AG20443 (cell line): ENCODE measurements around the gene BRD4.
"Not testable (repeated sequence)": the region's sequence is repeated elsewhere in the genome, so short reads cannot be mapped to it uniquely, and the experiment has no call there.

Source experiments
- DNase-seq: peaks from one replicate; pipeline ENCODE4 v3.0.0; 2012; ENCODE audit warnings: low spot score, mixed read lengths

The BRD4 gene

DNA sequence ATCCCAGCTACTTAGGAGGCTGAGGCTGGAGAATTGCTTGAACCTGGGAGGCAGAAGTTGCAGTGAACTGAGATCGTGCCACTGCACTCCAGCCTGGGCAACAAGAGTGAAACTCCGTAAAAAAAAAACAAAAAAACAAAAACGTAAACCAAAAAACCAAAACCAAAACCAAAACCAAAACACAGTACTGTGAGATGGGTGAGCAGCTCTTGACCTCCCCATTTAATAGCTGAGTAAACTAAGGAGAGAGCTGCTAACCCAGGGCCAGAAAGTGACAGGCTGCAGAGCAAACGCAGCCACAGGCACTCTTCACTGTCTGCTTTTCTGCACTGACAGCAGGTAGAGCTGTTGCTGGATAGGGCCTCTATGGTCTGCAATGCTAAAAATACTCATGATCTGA is 27.7 kb upstream of the BRD4 start:
- DNase-seq, result not testable (repeated sequence)

DNA sequence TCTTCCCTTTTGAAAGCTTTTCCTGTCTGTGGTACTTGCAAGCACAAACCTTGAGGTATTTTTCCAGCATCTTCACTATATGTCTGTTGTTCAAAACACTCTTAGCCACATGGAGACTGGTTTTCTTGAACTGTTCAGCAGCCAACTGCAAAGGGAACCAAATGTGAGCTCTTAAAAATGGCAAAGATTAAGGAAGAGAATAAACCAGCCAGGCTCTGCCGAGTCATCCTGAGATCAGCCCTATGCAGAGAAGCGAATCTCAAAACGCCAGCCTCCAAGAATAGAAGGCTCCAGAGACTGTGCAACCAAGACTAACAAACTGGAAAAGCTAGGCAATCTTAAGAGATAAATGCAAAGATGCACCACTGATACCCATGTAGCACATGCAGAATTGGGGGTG is 26.6 kb upstream of the BRD4 start:
- no peak for DNase-seq

DNA sequence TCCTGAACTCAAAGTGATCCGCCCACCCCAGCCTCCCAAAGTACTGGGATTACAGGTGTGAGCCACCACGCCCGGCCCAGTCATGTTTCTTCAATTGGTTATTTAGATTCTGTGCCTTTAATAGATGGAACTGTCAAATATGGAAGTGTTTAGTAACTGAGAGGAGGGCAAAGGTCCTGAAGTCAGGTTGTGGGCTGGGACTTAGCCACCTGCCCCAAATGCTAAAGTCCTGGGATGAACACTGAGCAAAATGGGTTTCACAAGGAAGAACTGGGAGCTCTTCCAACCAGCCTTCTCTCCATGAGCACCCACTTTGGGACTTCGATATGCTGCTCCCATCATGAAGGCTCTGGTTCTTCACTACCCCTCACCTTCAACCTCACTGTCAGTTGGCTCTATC is 25.6 kb upstream of the BRD4 start:
- DNase-seq, result no peak

DNA sequence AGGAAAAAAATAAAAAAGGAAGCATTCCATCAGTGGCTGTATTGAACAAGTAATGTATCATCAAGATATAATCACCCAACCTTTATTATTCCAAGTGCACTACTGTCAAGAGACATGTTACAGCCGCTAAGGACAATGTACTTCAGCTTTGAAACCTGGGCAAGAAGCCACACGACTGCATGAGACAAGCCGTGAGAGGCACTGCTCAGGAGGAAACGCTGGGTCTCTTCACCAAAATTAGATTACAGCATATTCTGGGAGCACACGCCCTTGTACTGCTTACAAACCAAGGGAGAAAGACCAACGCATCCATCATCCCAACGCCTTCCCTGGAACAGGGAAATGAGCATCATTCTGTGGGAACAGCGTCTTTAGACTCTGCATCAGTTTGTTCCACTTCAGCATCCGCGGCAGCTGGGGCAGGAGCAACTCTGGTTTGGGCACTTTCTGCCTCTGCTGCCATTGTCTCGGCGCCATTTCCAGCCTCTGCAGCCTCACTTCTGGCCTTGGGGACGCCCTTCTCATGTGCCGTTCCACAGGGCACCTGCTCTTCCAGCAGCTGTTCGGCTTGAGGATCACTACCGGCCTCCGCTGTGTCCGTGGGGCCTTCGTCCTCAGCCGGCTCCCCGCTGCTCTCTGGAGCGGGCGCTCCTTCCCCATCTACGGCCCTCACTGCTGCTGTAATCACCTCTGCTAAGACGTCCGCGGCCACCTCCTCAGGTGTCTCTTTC is 22.4 kb upstream of the BRD4 start:
- no peak for DNase-seq

DNA sequence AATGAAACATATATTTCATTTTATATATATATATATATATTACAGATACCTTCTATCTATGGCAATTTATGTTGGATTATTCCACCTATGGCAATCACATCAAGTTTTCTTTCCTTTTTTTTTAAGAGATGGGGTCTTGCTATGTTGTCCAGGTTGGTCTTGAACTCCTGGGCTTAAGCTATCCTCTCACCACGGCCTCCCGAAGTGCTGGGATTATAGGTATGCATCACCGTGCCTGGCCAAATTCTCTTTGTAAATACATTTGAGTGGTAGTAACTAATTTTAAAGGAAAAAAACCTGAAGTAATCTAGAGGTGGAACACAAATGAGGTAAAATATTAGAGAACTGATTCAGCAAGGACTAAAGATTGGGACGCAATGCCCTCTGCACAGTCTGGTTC is 21.6 kb upstream of the BRD4 start:
- no peak for DNase-seq

DNA sequence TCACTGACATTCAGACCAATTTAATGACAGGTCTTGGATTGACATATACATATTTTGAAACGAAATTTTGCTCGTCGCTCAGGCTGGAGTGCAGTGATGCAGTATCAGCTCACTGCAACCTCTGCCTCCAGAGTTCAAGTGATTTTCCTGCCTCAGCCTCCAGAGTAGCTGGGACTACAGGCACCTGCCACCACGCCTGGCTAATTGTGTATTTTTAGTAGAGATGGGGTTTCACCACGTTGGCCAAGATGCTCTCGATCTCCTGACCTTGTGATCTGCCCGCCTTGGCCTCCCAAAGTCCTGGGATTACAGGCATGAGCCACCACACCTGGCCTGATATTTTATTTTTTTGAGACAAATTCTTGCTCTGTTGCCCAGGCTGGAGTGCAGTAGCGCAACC is 20.2 kb upstream of the BRD4 start:
- not testable (repeated sequence) for DNase-seq

DNA sequence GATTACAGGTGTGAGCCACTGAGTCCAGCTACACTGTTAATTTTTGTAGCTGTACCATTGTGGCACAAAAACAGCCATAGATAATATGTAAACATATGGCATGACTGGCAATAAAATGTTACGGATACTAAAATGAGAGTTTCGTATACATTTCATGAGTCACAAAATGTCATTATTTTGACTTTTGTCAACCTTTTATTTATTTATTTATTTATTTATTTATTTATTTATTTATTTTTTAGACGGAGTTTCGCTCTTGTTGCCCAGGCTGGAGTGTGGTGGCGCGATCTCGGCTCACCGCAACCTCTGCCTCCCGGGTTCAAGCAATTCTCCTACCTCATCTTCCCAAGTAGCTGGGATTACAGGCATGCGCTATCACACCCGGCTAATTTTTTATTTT is 9.0 kb upstream of the BRD4 start:
- not testable (repeated sequence) for DNase-seq

DNA sequence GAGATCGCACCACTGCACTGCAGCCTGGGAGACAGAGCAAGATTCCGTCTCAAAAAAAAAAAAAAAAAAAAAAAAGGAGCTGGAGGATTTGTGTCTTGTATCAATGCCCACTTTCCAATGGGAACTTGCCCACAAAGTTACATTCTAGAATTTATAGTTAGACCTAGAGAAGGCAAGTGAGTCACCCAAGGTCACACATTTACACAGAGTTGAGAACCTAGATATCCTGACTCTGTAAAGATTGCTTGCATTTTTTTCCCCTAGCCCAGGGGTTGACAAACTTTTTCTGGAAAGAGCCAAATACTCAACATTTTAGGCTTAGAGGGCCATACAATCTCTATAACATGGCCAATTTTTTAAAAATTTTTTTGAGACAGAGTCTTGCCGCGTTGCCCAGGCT is 7.7 kb upstream of the BRD4 start:
- no peak for DNase-seq

DNA sequence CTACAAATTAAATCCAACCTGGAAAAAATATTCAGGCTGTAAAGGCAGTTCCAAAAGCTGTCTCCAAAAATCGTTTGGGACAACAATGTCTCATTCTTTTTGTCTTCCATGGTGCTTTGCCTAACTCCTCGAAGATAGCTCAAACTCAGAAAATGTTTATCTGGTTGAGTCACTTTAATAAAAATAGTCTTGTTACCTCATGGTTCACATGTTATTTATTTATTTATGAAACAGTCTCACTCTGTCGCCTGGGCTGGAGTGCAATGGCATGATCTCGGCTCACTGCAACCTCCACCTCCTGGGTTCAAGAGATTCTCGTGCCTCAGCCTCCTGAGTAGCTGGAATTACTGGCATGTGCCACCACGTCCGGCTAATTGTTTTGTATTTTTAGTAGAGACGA is 4.9 kb upstream of the BRD4 start:
- DNase-seq, result peak; percentile 67

DNA sequence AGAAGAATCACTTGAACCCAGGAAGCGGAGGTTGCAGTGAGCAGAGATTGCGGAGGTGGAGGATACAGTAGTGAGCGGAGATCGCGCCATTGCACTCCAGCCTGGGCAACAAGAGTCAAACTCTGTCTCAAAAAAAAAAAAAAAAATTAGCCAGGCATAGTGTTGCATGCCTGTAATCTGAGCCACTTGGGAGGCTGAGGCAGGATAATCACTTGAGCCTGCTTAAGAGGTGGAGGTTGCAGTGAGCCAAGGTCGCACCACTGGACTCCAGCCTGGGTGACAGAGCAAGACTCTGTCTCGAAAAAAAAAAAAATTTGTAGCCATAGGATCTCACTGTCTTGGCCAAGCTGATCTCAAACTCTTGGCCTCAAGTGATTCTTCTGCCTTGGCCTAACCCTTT is 3.7 kb upstream of the BRD4 start:
- not testable (repeated sequence) for DNase-seq

DNA sequence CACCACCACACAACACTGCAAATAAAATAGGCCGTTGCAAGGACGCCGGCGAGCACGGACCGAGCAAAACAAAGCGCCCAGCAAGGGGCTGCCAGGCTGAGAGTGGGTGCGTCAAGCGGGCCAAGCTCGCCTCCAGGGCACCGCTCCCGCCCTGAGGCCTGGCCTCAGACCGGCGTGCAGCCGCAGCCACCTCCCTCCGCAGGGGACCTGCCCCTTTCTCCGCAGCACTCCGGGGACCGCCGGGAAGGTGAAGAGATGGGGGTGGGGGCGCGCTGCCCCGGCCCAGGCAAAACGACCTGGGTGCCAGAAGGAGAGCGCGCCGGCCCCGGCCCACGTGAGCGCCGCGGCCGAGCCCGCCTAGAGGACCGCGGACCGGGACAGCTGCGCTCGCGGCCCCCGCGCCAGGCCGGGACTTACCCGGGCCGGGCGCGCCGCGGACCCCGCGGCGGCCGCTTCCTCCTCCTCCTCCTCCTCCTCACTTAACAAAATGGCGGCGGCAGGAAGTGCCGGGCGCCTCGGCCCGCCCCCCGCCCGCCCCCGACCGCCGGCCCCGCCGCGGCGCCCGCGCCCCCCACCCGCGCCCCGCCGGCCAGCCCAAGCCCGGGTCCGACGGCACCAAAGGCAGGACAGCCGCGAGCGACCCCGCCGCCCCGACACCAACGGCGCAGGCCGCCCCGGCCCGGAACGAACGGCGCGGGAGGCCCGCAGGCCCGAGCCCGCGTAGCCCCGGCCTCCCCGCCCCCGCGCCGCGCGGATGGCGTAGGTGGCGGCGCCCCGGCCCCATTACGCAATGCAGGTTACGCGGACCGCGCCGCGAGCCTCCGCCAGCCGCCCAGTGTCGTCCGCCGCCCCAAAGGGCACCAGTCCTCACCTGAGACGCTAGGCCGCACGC is 674 bp downstream of the BRD4 start:
- peak; percentile 75 for DNase-seq

DNA sequence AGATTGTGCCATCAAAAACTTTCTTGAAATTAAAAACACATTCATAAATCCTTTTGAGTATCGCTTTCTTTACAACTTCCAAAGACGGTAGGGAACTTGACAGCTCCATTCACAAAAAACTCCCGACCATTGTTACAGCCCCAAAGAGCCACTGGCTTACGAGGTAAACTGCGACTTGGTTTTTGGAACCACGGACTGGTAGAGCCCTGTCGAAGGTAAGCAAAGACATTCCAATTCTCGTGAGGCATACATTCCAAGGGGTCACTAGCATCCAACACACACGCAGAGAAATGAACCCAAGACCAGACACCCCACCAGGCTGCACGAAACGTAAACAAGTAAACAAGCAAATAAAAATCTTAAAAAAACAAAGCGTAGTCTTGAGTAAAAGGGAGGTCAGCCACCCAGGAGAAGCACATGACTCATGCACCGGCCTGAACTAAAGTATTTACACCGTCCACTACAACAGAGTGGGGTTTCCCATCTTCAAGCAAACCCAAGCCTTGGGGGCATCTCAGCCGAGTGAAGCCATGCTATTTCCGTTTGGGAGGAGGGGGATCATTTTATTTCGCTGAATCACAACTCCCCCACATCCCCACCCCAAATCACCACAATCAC is 1.4 kb downstream of the BRD4 start:
- peak; percentile 72 for DNase-seq

DNA sequence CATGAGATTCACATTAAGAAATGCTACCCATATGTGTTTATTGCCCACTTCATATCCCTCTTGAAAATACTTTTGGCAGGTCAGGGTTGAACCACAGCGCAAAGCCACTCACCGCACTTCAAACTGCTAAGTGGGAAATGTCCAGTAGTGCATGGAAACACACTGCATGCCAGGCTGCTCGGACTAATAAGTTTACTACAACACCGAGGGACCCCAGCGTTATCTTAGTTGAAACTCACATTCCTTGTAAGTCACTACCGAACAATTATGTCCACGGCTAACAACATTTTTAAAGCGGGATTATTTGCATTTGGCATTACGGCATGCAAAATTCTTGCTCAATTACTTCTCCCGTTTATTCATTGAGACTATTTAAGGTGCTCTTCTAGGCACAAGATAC is 4.0 kb downstream of the BRD4 start:
- DNase-seq, result no peak

DNA sequence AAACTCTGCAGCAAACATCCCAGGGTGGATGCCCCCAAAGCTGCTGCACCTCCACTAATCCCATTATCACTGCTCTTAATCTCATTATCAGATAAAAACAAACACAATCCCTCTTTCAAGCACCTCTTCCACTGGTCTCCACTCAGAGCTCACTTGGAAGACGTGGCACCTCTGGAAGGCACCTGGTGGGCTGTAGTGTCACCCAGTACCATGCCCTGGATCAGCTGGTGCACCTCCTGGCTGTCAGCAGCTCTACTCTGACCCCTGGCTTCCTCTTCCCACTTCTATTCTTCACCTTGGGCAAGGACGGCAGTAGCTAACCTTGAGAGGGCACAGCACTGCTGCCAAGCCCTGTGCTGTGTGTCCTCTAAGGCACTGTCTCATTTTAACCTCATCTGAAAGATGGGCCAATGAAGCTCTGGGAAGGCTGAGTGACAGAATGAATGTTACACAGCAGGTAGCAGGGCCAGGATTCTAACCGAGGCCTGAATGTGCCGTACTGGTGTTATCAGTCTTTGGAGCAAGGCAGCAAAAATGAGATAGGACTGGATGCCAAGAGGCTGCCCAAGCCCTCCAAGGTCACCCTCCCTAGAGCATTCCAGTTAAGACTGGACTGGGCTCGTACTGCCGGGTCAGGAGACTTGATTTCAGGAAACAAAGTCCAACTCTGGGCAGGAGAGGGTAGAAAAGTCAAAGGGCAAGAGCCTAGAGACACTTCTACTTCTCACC is 7.4 kb downstream of the BRD4 start:
- DNase-seq, result no peak

DNA sequence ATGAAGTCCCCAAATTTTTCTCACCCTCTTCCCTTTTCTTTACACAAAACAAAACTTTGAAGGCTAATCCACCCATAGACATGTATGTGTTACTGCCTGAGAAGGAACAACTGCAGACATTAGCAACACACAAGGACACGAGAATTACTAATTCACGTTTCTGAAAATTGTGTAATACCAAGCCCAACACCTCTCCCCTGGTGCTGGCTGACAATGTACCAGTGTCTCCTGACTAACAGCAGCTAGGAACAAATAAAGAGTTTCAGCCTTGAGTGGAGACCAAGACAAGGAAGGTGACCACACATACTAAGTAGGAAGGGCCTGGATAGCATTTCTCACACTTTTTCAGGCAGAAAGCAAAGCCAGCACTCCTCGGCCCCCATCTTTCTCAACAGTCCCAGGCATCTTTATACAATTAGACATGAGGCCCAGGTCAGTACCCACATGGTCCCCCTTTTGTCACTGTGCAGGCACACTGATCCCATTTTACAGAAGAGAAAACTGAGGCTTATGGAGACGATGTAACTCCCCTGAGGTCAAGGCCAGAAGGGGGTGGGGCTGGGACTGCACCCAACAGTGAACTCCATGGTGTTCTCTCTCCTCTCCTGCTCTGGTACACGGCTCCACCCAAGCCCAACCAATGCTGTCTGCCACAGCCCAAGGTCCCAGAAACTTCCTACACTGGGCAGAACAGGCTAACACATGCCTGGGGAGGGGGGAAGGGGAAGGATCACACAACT is 8.7 kb downstream of the BRD4 start:
- peak; percentile 57 for DNase-seq

DNA sequence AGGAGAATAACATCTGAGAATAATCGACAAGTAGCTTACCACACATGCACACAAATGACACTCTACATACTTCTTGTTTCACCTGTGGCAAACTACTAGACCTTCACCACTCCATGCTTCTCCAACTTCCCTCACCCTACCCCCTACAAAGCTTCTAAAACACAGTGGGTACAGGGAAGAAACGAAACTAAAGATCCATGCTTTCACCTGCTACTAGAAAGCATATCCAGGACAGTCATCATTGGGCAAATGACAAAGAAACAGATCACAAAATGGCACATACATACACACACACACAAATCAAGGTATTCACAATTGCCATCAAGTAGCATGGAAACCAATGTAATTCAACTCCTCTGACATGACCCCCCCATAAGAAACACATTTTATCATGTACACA is 10.6 kb downstream of the BRD4 start:
- no peak for DNase-seq

DNA sequence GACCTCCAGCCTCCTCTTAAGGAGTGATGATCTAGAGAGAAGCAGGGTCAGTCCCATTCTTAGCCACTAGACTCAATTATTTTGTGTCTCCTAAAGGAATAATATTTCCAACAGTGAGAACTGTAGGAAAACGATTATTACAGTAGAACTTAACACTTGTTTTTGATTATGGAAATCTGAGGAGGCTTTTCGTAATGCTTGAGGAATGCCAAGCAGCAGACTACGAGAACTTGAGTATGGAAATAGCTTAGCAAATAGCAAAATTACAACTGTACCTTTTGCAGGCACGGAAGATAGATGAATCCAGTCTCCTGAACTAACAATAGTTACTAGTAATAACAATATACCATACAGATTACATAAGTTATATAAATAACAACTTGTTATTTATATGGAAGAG is 12.2 kb downstream of the BRD4 start:
- DNase-seq, result peak; percentile 73

DNA sequence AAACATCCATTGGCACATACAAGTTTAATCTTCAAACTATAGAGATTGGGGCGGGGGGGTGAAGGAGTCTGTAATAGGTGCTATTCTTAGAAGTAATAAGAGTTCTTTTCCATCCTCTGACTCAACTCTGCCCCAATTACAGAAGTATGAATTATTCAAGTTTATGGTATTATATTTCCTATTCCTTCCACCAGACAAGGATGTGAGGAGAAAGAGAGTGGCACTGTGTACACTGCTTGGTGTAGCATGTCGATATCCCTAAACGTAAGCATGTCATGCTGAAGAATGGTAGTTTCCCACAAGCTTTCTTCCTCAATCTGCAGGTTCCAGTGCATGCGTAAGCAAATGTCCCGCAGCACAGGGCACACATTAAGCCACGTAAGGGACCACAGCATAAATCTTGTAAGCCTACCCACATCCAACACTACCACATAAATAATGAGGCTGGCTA is 14.1 kb downstream of the BRD4 start:
- peak; percentile 8 for DNase-seq

DNA sequence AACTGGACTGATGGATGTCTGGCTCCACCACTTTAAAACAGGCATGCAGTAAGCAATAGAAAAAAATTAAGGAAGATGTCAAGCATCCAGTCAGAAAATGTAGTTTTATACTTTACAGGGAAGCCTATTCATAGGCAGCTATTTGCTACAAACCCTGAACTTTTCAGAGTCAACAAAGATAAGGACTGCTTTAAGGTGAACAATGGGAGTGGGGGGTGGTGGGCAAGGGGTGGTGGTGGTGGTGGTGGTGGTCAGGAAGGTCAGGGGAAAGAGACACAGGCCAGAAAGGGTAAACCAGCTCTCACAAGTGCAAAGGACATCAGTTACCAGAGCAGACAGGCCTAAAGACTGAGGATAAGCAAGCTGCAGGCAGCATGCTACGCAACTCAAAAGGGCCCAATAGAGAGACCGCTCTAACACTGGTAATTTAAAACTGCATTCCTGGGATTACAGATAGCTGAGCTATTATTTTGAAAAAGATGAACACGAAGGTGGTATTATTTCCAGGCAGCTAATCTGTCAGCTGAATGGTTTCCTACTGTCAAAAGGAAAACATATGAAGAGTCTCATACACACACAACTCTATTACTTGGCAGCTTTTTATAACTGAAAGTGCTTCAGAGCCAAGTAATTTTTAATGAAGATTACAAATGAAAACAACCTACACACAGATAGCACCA is 14.8 kb downstream of the BRD4 start:
- DNase-seq, result peak; percentile 53

DNA sequence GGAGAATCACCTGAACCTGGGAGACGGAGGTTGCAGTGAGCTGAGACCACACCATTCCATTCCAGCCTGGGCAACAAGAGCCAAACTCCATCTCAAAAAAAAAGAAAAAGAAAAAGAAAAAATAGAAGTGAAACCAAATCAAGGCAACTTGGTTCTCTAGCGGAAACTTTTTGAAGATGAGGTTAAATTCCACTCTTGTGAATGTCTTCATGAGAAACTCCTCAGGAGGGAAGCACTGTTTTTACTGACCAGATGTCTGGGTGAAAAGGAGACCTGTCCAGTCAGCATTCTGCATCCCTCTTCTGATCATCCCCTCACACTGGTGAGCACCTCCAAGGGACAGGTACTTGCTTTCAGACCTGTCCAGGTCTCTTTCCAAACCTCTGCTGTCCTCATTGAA is 15.8 kb downstream of the BRD4 start:
- DNase-seq, result no peak

DNA sequence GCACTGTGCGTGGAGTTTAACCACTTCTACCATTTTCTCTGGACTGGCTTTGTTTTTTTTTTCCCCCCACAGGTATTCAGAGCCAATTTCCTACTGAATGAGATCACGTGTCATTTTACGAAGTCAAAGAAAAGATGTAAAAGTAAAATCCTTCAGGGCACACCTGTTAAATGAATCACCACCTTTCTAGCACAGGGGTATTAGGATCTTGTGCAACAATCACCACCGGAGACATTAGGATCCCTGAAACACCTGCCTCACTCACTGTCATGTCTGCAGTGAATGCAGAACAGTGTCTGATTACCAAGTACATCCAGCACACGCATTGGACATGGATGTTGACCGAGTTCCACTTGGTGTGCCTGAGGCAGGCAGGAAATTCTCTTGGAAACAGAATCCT is 17.2 kb downstream of the BRD4 start:
- DNase-seq, result no peak
